Medulla oblongata (tissue), 1 donor: ENCODE results near the gene SCN10A.
A peak's percentile ranks its signal among the peaks of the same experiment; 100 is the strongest.

Experiments used
- DNase-seq: peaks from one replicate; pipeline ENCODE4 v3.0.0-alpha.2; 2015; ENCODE audit errors: extremely low spot score

Gene SCN10A

GRCh38 chr3:38720465-38720864 lies 95.6 kb downstream of the SCN10A start:
- DNase-seq, result no peak

GRCh38 chr3:38717355-38718240 lies 98.4 kb downstream of the SCN10A start:
- DNase-seq, result no peak

GRCh38 chr3:38713121-38713520 lies 102.9 kb downstream of the SCN10A start:
- no peak for DNase-seq

- no peak for DNase-seq
Measured at GRCh38 chr3:38711321-38711720, 104.7 kb downstream of the SCN10A start.

- no peak for DNase-seq
Measured at GRCh38 chr3:38707730-38708129, 108.3 kb downstream of the SCN10A start.

GRCh38 chr3:38706961-38707360 lies 109.1 kb downstream of the SCN10A start:
- no peak for DNase-seq

- DNase-seq, result no peak
Measured at GRCh38 chr3:38702231-38702630, 113.8 kb downstream of the SCN10A start.

- DNase-seq, result no peak
Measured at GRCh38 chr3:38698760-38699159, 117.3 kb downstream of the SCN10A start.

- no peak for DNase-seq
Measured at GRCh38 chr3:38698061-38698460, 118.0 kb downstream of the SCN10A start.

GRCh38 chr3:38696034-38696433 lies 120.0 kb downstream of the SCN10A start:
- no peak for DNase-seq

GRCh38 chr3:38690185-38690584 lies 125.8 kb downstream of the SCN10A start:
- DNase-seq, result no peak

- DNase-seq, result no peak
Measured at GRCh38 chr3:38689774-38690173, 126.2 kb downstream of the SCN10A start.

- DNase-seq, result no peak
Measured at GRCh38 chr3:38689346-38689745, 126.7 kb downstream of the SCN10A start.

GRCh38 chr3:38687321-38687720 lies 128.7 kb downstream of the SCN10A start:
- DNase-seq, result no peak

GRCh38 chr3:38684546-38684945 lies 131.5 kb downstream of the SCN10A start:
- DNase-seq, result no peak

- DNase-seq, result no peak
Measured at GRCh38 chr3:38669668-38670067, 146.3 kb downstream of the SCN10A start.

- DNase-seq, result no peak
Measured at GRCh38 chr3:38662544-38662943, 153.5 kb downstream of the SCN10A start.

- DNase-seq, result no peak
Measured at GRCh38 chr3:38658841-38659240, 157.2 kb downstream of the SCN10A start.

- DNase-seq, result no peak
Measured at GRCh38 chr3:38657369-38657768, 158.6 kb downstream of the SCN10A start.

GRCh38 chr3:38655708-38656300 lies 160.2 kb downstream of the SCN10A start:
- peak; percentile 49 for DNase-seq

- DNase-seq, result no peak
Measured at GRCh38 chr3:38653685-38654537, 162.1 kb downstream of the SCN10A start.

GRCh38 chr3:38652934-38653333 lies 163.1 kb downstream of the SCN10A start:
- no peak for DNase-seq
